GM19372 (cell line): ENCODE results near the gene TTF2.

ENCODE experiments used
- ATAC-seq: cut with Tn5 transposase; IDR thresholded peaks from one replicate; pipeline ENCODE4 v1.9.1; 2021; ENCODE audit warnings: mild to moderate bottlenecking, low read depth, moderate library complexity; ENCODE audit not compliant: unreplicated experiment

The TTF2 gene

DNA sequence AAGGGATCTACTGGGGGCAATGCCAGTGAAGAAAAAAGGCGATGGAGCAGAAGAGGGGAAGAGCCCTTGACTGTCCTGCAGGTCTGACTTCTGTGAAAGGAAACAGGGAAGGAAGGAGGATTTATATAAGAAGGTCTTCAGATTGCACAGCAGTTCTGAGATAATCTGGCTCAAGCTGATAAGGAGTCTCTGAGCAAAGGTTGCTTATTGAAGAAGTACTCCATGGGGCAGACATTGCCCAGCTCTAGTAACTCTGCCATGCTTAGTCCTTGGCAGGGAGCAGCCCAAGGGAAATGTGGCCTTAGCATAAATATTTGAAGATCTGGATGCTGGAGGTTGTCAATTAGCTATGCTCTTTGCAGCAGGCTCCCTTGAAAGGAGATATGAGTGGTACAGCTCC, 15.9 kb upstream of the TTF2 start:
- no peak for ATAC-seq

DNA sequence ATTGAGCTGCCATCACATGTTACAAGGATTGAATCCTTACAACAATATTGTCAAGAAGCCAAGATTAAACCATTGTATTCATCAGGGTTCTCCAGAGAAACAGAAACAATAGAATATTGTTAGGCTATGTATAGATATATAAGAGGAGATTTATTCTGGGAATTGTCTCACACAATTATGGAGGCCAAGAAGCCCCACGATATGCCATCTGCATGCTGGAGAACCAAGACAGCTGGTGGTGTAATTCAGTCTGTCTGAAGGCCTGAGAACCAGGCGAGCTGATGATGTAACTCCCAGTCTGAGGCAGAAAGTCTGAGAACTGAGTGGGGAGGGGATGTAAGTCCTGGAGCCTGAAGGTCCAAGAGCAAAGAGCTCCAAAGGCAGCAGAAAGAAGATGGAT, 14.5 kb upstream of the TTF2 start:
- no peak for ATAC-seq

DNA sequence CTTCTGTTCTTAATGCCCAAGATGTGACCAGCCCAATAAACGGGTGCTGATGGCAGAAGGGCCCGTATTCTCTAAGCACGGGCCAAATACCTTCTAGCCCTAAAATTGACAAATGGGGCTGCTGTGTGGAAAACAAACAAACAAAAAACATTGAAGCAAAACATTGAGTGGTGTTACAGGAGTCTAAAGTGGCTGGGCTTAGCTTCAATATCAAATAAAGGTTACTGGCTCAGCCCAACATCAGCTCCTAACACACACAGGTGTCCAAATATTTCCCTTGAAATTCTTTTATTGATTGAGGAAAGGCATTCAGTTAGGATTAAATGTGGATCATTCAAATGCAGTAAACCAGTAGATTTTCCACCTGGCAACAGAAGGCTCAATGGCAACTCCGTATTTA, 13.3 kb upstream of the TTF2 start:
- no peak for ATAC-seq

DNA sequence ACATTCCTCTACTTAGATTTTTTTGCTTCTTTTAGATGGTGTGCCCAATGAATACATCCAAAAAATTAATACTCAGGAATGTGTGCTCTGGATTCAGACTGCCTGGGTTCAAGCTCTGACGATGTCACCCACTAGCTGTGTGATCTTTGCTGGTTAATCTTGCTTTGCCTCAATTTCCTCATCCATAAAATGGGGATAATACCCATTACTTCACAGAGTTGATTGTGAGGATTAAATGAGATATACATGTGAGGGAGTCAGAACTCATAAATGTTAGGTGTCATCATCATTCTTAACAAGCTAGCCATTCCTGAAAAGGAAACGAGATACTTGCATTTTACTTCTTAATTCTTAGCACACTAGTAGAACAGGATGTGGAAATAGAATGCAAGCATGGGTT, 12.9 kb upstream of the TTF2 start:
- ATAC-seq = no peak

DNA sequence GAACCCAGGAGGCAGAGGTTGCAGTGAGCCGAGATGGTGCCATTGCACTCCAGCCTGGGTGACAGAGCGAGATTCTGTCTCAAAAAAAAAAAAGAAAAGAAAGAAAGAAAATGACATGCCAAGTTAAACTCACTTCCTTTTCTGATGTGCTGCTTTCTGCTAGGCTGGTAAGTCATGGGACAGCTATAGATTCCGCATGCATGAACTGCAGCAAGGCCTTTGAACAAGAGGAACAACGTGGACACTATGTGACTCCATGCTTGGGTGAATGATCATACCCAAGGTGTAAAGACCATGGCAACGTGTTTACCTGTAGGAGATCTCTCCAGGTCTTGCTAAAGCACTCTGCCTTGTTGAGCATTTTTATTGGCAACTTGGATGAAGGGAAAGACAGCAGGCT, 10.3 kb upstream of the TTF2 start:
- ATAC-seq = no peak

DNA sequence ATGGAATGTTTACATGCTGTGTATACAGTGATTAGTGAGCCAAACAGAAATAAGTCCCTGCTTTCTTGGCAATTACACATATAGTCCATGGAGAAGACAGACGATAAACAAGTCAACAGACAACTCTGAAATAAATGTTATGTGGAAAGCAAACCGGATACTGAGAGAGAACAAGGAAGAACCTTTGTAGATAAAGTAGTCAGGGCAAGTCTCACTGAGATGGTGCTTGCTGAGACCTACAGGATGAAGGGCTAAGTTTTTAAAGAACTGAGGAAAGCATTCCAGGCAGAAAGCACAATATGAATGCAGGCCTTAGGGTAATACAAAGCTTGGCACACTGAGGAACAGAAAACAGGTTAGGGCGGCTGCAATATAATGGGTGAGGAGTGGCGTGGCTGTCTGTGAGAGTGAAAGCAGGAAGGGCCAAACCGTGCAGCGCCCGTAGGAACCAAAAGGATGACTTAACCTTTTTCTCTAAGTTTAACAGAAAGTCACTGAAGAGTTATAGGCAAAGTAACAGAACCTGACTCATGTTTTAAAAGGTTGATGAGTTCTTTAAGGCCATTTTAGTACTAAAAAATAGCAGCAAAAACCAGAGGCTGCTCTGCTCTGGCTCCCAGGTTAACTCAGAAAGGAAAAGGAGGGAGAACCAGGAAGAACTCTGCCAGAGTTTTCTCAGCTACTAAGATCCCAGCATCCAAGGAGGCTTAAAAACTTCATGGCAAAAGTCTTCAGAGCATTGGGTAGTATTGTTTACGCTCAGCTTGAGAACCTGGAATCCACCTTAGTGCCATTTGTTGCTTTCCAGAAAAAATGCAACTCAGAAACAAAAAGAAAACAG, 8.7 kb upstream of the TTF2 start:
- ATAC-seq = peak; percentile 75

DNA sequence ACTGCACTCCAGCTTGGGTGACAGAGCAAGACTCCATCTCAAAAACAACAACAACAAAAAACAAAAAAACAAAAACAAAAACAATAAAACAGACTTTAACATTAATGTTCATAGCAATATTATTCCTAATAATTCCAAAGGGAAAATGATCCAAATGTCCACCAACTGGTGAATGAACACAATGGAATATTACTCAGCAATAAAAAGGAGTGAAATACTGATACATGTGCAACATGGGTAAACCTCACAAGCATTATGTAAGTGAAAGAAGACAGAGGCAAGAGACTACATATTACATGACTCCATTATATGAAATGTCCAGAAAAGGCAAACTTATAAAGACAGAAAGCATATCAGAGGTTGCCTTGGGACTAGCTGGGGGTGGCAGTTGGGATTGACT, 6.1 kb upstream of the TTF2 start:
- no peak for ATAC-seq

DNA sequence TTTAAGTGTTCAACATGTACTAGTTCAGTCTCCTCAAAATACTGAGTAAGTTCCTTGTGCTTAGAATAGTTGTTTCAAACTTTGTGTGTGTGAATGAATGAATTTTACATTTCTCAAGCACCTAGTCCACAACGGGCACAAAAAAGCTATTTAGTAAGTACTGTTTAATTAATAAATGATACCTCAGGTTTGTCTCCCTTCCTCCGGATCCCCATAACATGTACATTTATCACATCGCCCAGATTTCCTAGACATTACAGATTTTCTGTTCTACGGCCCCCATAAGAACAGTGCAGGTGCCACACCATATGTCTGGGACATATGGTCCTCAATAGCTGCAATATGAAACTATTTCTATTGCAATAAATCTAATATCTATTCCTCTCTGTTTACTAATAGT, 1.3 kb upstream of the TTF2 start:
- ATAC-seq = no peak

DNA sequence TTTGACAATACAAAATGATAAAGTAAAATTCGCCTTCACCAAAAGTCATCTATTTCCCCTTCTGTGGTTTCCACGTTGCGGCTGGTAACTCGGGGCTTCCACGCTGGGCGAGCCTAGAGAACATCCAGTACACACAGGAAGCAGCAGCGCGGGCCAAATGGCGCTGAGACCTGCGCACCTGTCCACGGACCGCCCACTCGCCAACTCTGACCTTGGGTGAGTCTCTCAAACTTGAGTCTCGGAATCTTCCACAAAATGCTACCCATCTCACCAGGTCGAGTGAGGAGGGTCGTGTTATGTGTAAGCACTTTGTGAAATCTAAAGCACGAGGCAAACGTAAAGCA, 820 bp upstream of the TTF2 start:
- ATAC-seq = peak; percentile 39

DNA sequence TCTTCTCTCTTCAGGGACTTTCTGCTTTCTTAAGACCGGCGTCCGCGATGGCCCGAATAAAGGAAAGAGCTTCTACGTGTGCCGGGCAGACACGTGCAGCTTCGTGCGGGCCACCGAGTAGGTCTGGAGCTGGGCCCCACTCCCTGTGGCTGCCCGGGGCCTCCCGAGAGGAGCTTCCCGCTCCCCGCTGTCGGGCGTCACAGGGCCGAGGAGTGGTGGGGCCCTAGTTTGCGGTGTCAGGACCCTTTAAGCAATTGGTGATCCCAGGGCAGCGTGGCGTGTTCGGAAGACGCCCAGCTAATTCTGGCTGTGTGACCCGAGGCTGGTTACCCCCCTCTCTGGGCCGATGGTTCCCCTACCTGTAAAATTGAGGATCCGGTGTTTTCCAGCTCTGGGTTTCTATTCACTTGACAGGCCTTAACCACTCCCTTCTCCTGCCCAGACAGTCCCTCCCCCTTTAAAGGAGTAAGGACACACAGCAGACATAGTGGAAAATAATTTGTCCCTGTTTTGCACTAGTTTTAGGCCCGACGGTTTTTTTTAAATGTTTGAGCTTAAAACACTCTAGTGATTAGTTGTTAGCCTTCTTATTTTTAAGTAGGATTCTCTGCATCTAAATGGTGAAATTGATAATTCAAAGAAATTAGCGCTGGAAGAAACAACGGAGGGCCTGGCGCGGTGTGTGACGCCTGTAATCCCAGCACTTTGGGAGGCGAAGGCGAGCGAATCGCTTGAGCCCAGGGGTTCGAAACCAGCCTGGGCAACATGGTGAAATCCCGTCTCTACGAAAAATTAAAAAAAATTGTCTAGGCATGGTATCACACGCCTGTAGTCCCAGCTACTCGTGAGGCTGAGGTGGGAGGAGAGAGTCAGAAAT, 553 bp downstream of the TTF2 start:
- peak; percentile 2 for ATAC-seq

DNA sequence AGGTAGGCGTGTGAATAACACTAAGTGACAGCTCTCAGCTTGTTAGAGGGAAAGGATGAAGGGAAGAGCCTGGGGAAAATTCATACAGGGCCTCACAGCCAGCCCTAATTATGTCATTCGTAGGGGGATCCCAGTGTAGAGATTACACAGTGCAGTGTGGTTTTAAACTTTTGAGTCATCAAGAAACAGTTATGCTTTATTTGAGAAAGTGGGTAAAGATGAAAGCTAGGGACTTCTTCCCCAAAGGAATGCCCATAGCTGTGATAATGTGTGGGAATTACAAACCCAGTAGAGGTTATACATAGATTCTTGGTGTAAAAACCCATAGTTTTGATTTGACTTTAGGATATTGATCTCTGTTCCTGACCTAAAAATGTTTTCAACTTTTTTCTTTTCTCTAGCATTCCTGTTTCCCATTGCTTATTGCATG, 1.9 kb downstream of the TTF2 start:
- ATAC-seq = no peak

DNA sequence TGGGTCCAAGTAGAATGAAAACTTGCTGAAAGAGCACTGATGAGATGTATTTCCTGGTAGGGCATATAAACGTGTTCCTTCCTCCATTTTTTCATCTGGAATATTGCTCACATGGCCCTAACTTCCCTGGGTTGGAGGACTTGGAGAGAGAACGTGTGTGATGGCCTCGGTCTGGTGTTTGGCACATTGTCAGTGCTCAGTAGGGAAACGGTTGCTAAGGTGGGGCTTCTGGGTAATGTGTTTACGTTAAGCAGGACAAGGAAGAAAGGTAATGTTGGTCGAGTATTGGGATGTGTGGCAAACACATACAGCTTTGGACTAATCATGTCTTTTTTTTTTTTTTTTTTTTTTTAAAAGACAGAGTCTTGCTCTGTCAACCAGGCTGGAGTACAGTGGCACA, 6.2 kb downstream of the TTF2 start:
- no peak for ATAC-seq

DNA sequence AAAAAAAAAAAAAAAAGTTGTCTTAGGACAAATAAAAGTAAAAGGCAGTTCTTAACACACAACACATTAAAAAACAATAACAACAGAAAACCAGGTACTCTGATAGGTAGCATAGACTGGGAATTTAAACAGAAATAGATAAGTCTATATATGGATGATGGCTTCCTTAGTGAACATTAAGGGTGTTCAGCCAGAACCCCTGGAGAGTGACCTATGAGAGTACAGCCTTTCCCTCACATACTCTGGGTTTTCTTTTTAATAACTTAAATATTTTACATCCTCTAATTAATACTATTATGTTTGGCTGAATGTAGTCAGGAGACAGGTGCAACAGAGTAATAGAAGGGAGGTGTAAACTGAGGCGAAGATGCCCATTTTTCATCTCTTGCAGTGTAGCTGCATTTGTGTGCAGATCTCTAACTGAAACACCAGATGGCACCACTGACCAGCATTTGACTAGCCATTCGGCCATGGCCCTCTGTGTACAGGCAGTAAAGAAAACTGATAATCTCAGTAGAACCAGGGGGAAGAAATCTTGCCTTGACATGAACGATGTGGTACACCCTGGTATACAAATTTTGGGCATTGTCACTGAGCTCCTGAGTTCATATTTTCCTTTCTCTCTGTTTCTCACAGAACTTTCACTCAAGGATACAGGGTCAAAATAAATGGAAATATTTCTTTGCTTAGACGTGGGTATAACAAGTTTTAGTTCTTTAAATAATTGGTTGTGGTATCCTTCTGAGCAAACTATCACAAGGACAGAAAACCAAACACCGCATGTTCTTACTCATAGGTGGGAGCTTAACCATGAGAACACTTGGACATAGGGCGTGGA, 7.6 kb downstream of the TTF2 start:
- ATAC-seq = peak; percentile 81

DNA sequence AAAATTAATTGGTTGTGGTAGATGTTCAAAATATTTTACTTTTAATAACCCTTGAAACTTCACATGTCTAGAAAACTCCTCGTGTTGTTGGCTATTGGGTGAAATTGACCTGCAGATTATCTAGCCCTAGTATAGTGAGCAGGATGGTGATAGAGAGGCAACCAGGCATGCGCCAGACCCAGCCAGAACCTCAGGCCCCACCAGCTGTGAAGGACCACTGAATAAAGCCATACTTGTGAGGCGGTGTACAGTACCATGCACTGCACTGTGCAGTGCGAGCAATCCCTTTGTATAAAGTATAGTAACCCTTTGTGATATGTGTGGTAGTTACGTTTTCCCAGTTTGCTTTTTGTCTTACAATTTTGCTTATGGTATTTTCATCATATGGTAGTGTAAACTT, 8.5 kb downstream of the TTF2 start:
- no peak for ATAC-seq

DNA sequence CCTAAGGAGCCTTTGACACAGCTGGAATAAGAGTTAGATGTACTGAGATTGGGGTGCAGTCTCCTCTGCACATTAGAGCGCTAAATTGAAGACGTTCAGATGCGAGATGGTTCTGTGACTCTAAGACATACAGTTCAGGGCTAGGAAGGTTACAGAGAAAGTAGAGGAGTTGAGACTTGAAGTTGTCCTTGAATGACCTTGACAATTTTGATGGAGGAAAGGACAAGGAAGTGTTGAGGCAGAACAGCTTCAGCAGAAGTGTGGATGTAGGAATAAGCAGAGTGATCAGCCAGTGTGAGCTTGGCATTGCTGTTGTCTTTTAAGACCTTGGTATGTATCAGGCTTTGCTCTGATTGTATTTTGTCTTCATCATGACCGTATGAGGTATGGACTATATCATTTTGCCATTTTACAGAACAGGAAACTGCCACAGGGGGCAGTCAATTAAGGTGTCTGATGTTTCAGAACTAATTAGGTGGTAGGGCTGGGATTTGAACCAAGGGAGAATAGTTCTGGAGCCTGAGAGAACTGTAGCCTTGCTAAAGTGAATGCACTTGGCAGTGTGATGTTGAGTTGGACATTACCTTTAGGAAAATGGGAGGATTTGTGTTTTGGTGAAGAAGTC, 9.2 kb downstream of the TTF2 start:
- no peak for ATAC-seq

DNA sequence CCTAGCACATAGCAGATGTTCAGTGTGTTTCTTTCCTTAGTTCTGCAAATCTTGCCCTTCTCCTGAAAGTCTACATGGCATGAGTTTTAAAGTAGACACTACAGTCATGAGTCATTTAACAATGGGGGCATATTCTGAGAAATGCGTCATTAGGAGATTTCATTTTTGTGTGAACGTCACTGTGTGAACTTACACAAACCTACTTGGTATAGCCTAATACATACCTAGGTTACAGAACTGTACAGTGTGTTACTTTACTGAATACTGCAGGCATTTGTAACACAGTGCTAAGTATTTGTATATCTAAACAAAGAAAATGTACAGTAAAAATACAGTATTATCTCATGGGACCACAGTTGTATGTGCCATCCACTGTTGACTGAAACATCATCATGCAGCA, 10.0 kb downstream of the TTF2 start:
- ATAC-seq = no peak

DNA sequence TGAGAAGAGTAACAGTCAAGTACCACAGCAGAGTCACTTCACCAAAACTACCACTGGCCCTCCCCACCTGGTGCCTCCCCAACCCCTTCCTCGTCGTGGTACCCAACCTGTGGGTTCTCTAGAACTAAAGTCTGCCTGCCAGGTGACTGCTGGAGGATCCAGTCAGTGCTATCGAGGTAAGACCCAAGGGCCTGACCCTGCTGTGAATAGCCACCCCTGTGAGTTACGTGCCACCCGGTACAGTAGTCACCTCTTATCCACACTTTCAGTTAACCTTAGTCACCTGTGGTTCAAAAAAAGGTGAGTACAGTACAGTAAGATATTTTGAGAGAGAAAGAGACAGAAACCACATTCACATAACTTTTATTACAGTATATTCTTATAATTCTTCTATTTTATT, 16.5 kb downstream of the TTF2 start:
- ATAC-seq = no peak

DNA sequence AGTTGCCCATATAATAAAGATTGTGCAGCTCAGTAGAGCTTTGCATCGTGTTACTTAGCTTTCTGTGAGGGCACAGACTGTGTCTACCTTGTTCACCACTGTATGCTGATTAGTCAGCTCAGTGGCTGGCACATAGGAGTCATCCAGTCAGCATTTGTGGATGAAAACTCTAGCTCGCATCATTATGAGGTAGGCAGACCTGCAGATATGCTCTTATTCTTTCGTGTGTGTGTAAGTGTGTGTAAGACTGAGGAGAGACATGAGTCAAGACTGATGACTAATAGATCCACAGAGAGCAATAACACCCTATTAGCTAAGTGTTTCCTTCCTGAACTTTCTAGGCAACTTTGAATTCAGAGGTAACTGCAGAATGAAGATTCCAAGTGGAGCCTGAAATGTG, 17.1 kb downstream of the TTF2 start:
- ATAC-seq = no peak

DNA sequence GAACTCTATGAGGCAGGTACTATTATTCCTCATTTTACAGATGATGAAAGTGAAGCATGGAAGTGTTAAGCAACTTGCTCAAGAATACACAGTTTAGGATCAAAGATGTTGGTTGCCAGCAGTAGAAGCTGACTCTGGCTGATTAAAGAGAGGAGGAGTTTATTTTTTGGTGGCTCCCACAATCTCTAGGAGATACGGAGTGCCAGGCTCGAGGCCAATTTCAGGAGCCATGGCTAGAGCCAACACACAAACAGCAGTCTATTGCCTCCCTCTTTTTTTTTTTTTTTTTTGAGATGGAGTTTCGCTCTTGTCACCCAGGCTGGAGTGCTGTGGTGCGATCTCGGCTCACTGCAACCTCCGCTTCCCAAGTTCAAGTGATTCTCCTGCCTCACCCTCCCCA, 19.6 kb downstream of the TTF2 start:
- ATAC-seq = no peak

DNA sequence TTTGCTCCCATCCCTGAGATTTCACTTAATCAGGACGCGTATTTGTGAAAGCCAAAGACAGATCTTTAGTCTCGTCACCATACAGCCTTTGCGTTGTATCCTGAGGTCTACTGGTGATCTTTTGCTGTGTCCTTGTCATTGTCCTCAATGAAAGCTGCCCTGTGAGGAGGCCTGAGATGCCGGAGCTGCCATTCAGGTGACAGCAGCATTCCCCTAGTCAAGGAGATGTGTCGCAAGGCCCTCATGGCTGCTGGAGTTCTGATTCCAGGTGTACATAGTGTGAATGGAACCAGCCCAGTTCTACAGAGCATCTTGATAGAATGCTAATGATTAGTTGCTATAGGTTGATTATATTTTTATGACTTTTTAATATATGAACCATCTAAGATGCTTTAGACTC, 24.1 kb downstream of the TTF2 start:
- no peak for ATAC-seq

DNA sequence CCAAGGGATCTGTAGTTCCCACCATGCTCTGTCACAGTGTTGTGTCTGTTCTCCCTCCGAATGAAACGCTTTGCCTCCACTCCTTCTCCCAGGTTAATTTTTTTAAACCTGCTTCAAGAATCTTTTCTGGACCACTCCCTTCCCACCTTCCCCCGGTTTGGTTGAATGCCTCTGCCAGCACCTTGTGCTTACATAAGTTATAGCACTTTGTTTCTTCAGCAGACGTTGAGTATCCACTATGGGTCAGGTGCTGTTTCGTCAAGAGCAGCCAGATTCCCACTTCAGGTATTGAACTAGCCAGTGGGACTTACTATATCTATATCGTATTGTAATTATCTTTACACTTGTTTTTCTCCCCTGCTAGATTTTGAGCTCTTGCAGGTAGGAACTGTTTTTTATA, 27.6 kb downstream of the TTF2 start:
- ATAC-seq = no peak
